ENCODE measurements around the gene CAPN5. TPM values are rescaled to one million over a fixed set of nuclear protein-coding genes. Genes with fewer than 3 reads are reported as not detected.

The CAPN5 gene
- total and polyA plus RNA-seq, 10 donors = 0.80 to 9.2 (median 4.6) TPM

DNA sequence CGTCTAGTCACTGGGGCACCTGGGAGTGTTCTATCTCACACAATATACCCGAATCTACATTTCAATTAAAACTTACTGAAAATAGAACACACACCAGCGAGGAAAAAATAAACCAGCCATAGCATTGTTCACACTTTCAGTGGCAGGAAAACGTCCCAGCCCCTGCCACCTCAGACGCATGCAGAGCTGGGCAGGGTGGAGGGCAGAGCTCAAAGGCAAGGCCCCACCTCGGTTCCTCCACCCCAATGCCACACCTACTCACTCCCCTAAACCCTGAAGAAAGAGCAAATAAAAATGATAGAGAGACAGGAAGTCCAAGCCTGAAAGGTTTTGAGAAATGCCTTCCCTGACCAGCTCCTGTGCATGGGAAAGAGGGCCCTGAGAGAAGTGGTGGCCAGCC is 17.7 kb upstream of the CAPN5 start:
- DNase-seq = no peak
- 79 to 89% (median 86%) methylated on average over 6 of the region's 6 CpGs for WGBS, 5 donors
- Histone ChIP-seq H3K4me1 (peaks cover 2 to 20% (median 15%) of the 10 kb centered on the region in 6 donors), H3K27ac (no peak overlapping the region), H3K4me3 (no peak overlapping the region), H3K27me3 (replicated peaks in 1 of 7) (peaks cover 0 to 25% (median 18%) of the 10 kb centered on the region in 7 donors), H3K9me3 (no peaks in the 10 kb centered on the region), H3K36me3 (no peaks in the 10 kb centered on the region)
- intact Hi-C loops (cut with DNase I; ENCODE audit: low total_unique reads) = loop anchor here (2.0 kb wide), 1 partner anchor 42 kb away; no protein-coding TSS in a partner anchor
- no peak for TF ChIP-seq POLR2A (IDR thresholded peaks at IDR 0.05)
- no peak for TF ChIP-seq POLR2AphosphoS5 (IDR thresholded peaks at IDR 0.05)
- TF ChIP-seq, protein P1, sequence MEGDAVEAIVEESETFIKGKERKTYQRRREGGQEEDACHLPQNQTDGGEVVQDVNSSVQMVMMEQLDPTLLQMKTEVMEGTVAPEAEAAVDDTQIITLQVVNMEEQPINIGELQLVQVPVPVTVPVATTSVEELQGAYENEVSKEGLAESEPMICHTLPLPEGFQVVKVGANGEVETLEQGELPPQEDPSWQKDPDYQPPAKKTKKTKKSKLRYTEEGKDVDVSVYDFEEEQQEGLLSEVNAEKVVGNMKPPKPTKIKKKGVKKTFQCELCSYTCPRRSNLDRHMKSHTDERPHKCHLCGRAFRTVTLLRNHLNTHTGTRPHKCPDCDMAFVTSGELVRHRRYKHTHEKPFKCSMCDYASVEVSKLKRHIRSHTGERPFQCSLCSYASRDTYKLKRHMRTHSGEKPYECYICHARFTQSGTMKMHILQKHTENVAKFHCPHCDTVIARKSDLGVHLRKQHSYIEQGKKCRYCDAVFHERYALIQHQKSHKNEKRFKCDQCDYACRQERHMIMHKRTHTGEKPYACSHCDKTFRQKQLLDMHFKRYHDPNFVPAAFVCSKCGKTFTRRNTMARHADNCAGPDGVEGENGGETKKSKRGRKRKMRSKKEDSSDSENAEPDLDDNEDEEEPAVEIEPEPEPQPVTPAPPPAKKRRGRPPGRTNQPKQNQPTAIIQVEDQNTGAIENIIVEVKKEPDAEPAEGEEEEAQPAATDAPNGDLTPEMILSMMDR (IDR thresholded peaks at IDR 0.05 in 8 of 11, conservative IDR thresholded peaks at IDR 0.05 in 3 of 11) = no peak

DNA sequence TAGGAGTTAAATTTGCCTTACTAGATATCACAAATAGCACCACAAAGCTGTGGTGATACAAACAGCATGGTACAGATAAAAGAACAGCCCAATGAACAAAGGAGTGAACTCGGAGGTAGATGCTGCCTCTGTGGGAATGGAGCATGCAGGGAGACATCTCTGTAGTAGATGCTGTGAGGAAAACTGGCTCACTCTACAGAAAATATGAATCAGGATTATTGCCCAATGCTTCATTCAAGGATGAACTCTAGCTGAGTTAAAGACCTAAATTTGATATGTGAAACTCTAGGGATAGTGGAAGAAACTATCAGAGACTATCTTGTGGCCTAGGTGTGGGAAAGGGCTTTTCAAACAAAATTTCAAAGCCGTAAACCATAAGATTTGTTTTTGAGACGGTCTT is 15.3 kb upstream of the CAPN5 start:
- DNase-seq = no peak
- Histone ChIP-seq H3K4me1 (peaks cover 2 to 11% (median 8%) of the 10 kb centered on the region in 6 donors), H3K27ac (no peak overlapping the region), H3K9me3 (peaks cover 0 to 11% (median 7%) of the 10 kb centered on the region in 8 donors), H3K36me3 (no peaks in the 10 kb centered on the region), H3K27me3 (replicated peaks in 1 of 7) (no peaks in the 10 kb centered on the region), H3K4me3 (no peak overlapping the region)
- 79 to 93% (median 86%) methylated on average over 3 of the region's 3 CpGs for WGBS, 5 donors
- intact Hi-C loops (cut with DNase I; ENCODE audit: low total_unique reads) = loop anchor here (10.0 kb wide), 1 partner anchor 133 kb away; no protein-coding TSS in a partner anchor
- TF ChIP-seq POLR2AphosphoS5 (IDR thresholded peaks at IDR 0.05) = no peak
- TF ChIP-seq POLR2A (IDR thresholded peaks at IDR 0.05) = no peak
- TF ChIP-seq, protein P1 (IDR thresholded peaks at IDR 0.05 in 8 of 11, conservative IDR thresholded peaks at IDR 0.05 in 3 of 11) = no peak

DNA sequence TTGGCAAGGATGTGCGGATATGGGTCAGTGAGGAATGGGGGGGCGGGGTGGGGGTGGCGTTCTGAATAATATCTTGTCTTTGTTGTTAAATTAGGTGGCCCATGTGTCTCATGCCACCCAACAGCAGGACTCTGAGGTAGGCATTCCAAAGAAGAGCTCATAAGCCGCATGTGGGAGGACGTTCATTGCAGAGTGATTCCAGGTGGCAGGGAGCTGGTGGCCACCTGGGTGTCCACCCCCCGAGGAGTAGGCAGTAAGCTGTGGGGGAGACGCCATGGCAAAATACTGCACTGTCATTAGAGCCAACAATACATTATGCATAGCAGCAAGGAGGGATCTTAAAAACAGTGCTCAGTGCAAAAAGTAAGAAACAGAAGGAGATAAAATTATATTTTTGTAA is 14.3 kb upstream of the CAPN5 start:
- no peak for TF ChIP-seq POLR2AphosphoS5 (IDR thresholded peaks at IDR 0.05)
- no peak for TF ChIP-seq POLR2A (IDR thresholded peaks at IDR 0.05)
- TF ChIP-seq, protein P1 (IDR thresholded peaks at IDR 0.05 in 8 of 11, conservative IDR thresholded peaks at IDR 0.05 in 3 of 11) = no peak
- Histone ChIP-seq H3K27me3 (replicated peaks in 1 of 7) (no peaks in the 10 kb centered on the region), H3K27ac (no peak overlapping the region), H3K36me3 (no peaks in the 10 kb centered on the region), H3K4me3 (no peak overlapping the region), H3K4me1 (peaks cover 0 to under 1% (median under 1%) of the 10 kb centered on the region in 6 donors), H3K9me3 (peaks cover 0 to 21% (median 15%) of the 10 kb centered on the region in 8 donors)
- no peak for DNase-seq
- WGBS, 5 donors = 80 to 86% (median 83%) methylated on average over 7 of the region's 7 CpGs
- intact Hi-C loops (cut with DNase I; ENCODE audit: low total_unique reads) = loop anchor here (10.0 kb wide), 1 partner anchor 132 kb away; no protein-coding TSS in a partner anchor

DNA sequence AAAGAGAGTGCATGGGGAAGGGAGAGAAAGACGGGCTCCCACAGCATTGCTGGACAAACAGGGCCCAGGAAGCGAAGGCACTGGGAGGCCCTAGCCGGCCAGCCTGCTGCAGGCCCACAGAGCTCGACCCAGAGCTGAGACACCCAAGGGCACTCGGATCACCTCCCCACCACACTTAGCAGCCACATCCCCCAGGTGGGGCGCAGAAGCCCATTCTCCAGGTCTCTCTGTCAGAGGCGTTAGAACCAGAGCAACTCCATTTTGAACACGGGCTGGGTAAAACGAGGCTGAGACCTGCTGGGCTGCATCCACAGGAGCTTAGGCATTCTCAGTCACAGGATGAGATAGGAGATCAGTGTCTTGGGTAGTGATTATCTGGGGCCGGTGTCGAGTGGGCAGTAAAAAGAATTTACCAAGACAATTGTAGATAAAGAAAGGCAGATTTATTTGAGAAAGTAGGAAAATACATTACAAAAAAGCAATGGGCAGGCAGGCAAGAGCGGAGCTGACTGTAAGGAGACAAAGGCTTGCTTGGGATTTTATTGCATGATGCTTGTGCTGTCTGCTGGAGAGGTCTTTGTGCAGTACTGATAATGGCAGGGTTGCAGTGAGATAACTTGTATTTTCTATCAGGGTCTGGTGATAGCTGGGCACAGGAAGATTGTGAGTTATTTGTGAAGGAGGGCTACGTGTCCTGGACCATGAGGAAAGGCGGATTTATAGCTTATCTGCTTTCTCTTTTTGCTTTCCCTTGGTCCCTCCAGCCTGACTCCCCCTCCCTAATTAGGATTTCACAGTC is 13.4 kb upstream of the CAPN5 start:
- no peaks in the 10 kb centered on the region for H3K27me3 ChIP-seq (replicated peaks in 1 of 7)
- no peak for DNase-seq
- no peak overlapping the region for H3K4me3 ChIP-seq
- WGBS, 5 donors = 86 to 93% (median 87%) methylated on average over 14 of the region's 14 CpGs
- H3K27ac ChIP-seq = no peak overlapping the region
- peaks cover 0 to 21% (median 15%) of the 10 kb centered on the region in 8 donors for H3K9me3 ChIP-seq
- intact Hi-C loops (cut with DNase I; ENCODE audit: low total_unique reads) = loop anchor here (10.0 kb wide), 1 partner anchor 131 kb away; no protein-coding TSS in a partner anchor
- TF ChIP-seq, protein P1 (IDR thresholded peaks at IDR 0.05 in 8 of 11, conservative IDR thresholded peaks at IDR 0.05 in 3 of 11) = no peak
- TF ChIP-seq POLR2A (IDR thresholded peaks at IDR 0.05) = no peak
- H3K4me1 ChIP-seq = no peaks in the 10 kb centered on the region
- no peaks in the 10 kb centered on the region for H3K36me3 ChIP-seq
